Panc1 (cell line): Measurements from ENCODE around the gene VASH2.

Experiments used
- SIN3A ChIP-seq: IDR thresholded peaks from 2 replicates; pipeline ENCODE4 v1.6.1; 2012; ENCODE audit warnings: low read depth, mild to moderate bottlenecking, low read length, moderate library complexity, borderline replicate concordance; ENCODE audit not compliant: insufficient read depth
- TCF7L2 ChIP-seq: IDR thresholded peaks from 2 replicates; pipeline ENCODE4 v1.6.1; 2011; ENCODE audit warnings: mild to moderate bottlenecking, low read depth, low read length, inconsistent platforms
- TF ChIP-seq, protein P1 (sequence below): fragments of 450-650 bp; IDR thresholded peaks from 2 replicates; pipeline ENCODE4 v1.5.1; 2017; ENCODE audit warnings: mild to moderate bottlenecking

DNA sequence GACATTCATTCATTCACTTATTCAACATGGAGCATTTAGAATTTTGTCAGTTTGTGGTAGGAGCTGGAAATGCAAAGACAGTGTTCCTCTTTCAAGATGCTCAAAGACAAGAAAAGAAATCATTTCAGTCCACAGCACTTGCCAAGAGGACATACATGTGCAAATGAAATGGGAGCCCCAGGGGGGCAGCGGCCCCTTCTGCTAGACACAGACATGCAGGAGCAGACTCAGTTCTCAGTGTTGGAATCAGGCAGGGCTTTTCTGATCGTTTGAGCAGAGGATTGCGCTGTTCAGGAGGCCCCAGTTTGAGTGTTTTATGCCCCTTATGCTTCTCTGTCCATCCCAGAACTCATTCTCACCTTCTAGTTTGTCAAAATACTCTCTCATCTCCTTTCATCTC is 35.6 kb upstream of the VASH2 start:
- TF ChIP-seq, protein P1, sequence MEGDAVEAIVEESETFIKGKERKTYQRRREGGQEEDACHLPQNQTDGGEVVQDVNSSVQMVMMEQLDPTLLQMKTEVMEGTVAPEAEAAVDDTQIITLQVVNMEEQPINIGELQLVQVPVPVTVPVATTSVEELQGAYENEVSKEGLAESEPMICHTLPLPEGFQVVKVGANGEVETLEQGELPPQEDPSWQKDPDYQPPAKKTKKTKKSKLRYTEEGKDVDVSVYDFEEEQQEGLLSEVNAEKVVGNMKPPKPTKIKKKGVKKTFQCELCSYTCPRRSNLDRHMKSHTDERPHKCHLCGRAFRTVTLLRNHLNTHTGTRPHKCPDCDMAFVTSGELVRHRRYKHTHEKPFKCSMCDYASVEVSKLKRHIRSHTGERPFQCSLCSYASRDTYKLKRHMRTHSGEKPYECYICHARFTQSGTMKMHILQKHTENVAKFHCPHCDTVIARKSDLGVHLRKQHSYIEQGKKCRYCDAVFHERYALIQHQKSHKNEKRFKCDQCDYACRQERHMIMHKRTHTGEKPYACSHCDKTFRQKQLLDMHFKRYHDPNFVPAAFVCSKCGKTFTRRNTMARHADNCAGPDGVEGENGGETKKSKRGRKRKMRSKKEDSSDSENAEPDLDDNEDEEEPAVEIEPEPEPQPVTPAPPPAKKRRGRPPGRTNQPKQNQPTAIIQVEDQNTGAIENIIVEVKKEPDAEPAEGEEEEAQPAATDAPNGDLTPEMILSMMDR = no peak
- TF ChIP-seq SIN3A (no peak), TCF7L2 (no peak)
